Measurements from ENCODE around the gene MRNIP.

The MRNIP gene

DNA sequence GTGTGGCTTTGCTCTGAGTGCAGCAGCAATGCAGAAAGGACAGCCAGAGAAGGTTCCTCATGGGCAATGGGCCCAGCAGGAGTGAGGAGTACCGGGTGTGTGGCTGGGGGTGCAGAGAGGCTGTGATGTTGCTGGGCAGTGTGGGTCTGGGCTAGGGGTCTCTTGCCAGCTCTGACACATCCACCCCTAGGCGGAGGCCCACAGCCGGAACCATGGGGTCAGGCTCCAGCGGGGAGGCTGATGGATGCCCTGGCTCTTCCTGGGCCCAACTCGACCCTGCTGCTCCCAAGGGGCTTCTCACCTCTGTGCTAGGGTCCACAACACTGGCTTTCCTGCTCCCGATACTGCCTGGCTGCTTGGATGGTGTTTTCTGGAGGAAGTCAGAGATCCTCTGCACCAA, 29.2 kb upstream of the MRNIP start:
- no peak for DNase-seq (ENCODE audit: low spot score)

- DNase-seq (ENCODE audit: low spot score), result no peak
These were observed 28.5 kb upstream of the MRNIP start for GRCh38 chr5:179887095-179887494.

GRCh38 chr5:179886190-179886911, 27.7 kb upstream of the MRNIP start:
- no peak for DNase-seq (ENCODE audit: low spot score)

- DNase-seq (ENCODE audit: low spot score), result no peak
These were observed 27.0 kb upstream of the MRNIP start for GRCh38 chr5:179885491-179886090.

GRCh38 chr5:179883163-179883562, 24.5 kb upstream of the MRNIP start:
- no peak for DNase-seq (ENCODE audit: low spot score)

GRCh38 chr5:179882338-179882737, 23.7 kb upstream of the MRNIP start:
- DNase-seq (ENCODE audit: low spot score), result no peak

GRCh38 chr5:179880848-179881590, 22.4 kb upstream of the MRNIP start:
- DNase-seq (ENCODE audit: low spot score), result no peak

- no peak for DNase-seq (ENCODE audit: low spot score)
These were observed 21.5 kb upstream of the MRNIP start for GRCh38 chr5:179880066-179880650.

DNA sequence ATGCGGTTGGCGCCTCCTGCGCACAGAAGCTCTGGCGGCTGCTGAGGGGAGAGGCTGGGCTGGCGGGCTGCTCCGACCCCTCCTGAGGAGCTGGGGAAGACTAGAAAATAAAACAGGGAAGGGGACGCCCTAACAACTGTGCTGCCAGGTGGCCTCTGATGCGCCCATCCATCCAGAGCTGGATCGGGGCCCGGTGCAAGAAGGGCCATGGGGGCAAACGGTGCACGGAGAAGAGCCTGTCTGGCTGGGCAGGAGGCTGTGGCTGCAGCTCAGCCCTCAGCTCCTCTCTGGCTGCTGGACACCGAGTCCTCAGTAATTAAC, 21.0 kb upstream of the MRNIP start:
- DNase-seq (ENCODE audit: low spot score), result no peak

- no peak for DNase-seq (ENCODE audit: low spot score)
These were observed 20.5 kb upstream of the MRNIP start for GRCh38 chr5:179879003-179879689.

- DNase-seq (ENCODE audit: low spot score), result no peak
These were observed 19.8 kb upstream of the MRNIP start for GRCh38 chr5:179878222-179879002.

GRCh38 chr5:179876610-179876952, 18.0 kb upstream of the MRNIP start:
- DNase-seq (ENCODE audit: low spot score), result no peak

- DNase-seq (ENCODE audit: low spot score), result no peak
These were observed 17.4 kb upstream of the MRNIP start for GRCh38 chr5:179875741-179876609.

- no peak for DNase-seq (ENCODE audit: low spot score)
These were observed 16.1 kb upstream of the MRNIP start for GRCh38 chr5:179874536-179875292.

GRCh38 chr5:179874136-179874535, 15.5 kb upstream of the MRNIP start:
- no peak for DNase-seq (ENCODE audit: low spot score)

GRCh38 chr5:179873588-179874110, 15.0 kb upstream of the MRNIP start:
- no peak for DNase-seq (ENCODE audit: low spot score)

DNA sequence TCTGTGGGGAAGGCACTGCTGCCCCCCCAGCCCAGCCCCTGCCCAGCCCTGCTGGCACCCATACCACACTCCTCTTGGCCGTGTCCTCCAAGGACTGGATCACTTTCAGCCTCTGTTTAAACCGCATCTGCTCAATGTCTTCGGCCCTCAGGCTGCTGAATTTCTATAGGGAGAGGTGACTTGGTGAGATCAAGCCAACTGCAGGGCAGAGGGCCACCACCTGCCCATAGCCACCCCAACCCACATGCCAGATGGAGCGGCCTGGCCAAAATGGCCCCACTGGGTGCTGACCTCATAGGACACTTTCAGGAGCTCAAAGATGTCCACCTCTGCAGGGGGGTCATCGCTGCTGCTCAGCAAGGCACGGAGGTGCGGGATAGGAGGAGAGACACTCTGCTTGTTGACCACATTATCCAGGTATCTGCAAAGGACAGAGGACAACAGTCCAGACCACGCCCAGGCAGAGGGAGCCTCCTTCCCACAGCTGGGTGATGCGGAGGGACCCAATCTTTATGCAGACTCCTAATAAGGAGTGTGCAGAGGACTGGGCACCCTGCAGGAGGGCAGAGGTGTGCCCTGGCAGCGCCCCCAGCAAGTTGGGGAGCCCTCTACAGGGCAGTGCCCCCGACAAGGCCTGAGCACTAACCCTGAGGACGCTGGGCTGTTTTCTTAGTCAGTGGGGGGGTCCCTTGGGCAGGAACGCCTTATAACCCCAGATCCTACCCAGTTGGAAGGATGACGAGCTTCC, 14.4 kb upstream of the MRNIP start:
- no peak for DNase-seq (ENCODE audit: low spot score)

DNA sequence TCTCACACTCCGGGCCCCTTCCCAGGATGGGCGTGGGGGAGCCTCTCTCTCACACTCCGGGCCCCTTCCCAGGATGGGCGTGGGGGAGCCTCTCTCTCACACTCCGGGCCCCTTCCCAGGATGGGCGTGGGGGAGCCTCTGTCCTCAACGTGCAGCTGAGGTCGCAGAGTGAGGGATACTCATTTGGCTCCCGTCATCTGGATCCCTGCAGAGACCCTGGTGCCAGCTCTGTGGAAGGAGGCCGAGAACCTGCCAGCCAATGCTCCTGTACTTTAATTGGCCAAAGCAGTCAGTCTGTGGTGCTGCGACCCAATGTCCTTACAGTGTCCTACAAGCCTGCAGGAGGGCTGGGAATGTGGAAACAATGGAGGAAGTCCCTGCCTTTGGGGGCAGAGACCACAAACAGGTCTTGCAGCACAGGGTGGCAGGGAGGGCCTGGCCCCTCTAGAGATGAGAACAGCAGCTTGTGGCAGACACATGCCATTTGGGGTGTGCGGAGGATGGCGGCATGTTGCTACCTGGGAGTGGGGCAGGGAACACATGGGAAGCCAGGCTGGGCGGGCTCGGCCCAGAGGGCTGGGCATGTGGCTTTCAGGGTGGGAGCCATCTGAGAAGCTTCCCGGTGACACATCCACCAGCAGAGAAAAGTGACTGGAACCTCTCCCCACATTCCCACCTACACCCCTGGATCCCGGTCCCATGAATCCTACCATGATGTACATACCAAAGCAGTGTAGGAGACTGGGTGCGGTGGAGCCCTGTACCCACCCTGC, 13.6 kb upstream of the MRNIP start:
- no peak for DNase-seq (ENCODE audit: low spot score)
